ENCODE data around the gene RAB1B.
A peak's percentile ranks its signal among the peaks of the same experiment; 100 is the strongest.

The RAB1B gene

GRCh38 chr11:66321606-66322005 lies 53.2 kb downstream of the RAB1B start:
- DNase-seq (ENCODE audit: low read depth, low spot score): no peak
- H3K27ac ChIP-seq: no peak overlapping the region

DNA sequence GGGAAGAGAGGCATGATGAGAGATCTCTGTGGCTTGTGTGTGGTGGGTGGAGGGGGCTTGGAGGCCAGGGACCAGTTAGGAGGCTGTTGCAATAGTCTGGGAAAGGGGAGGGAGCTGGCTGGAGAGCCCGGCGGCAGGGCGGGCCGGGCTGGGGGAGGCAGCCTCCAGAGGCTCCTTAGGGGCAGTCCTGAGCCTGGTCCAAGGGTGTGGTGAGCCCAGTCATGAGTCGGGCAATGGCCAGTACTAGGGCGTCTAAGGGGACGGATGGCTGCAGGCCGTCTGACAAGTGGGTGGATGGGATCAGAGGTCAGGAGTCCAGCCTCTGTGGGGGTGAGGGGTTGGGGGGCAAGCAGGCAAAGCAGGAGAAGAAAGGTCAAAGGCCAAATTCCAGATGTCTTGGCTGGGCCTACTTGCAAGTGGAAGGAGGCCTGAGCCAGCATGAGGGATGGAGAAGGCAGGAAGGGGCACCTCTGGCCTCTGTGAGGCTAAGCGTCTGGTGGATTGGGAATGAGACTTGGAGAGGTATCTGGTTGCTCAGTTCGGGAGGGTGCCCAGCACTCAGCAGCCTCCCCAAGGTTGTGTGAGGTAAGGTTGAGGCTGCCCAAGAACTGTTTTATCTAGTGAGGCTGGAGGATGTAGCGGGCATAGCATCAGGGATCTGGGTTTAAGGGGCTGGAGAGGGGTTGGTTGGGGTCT lies 54.4 kb downstream of the RAB1B start:
- TF ChIP-seq EZH2 (IDR thresholded peaks at IDR 0.05): no peak
- TF ChIP-seq POLR2AphosphoS5 (IDR thresholded peaks at IDR 0.05; ENCODE audit: borderline replicate concordance, low read depth, low read length): no peak
- no peak for TF ChIP-seq FOXP2 (optimal IDR thresholded peaks at IDR 0.05; ENCODE audit: control extremely low read depth, extremely low read length, insufficient read depth)
- H3K4me3 ChIP-seq: no peak overlapping the region
- H3K9ac ChIP-seq (ENCODE audit: insufficient read length): no peak overlapping the region
- no peak overlapping the region for H3K27ac ChIP-seq
- no peak for DNase-seq (ENCODE audit: low read depth, low spot score)
- H3K9me3 ChIP-seq (ENCODE audit: low read depth, low read length): no peaks in the 10 kb centered on the region
- no peaks in the 10 kb centered on the region for H3K36me3 ChIP-seq (ENCODE audit: insufficient read depth, low read length)

More at GRCh38 chr11:66321606-66322005, 53.2 kb downstream of the RAB1B start:
- H3K36me3 ChIP-seq (ENCODE audit: insufficient read depth, low read length): no peaks in the 10 kb centered on the region
- no peak for TF ChIP-seq EZH2 (IDR thresholded peaks at IDR 0.05)
- TF ChIP-seq FOXP2 (optimal IDR thresholded peaks at IDR 0.05; ENCODE audit: control extremely low read depth, extremely low read length, insufficient read depth): no peak
- no peak for TF ChIP-seq POLR2AphosphoS5 (IDR thresholded peaks at IDR 0.05; ENCODE audit: borderline replicate concordance, low read depth, low read length)
- no peaks in the 10 kb centered on the region for H3K9me3 ChIP-seq (ENCODE audit: low read depth, low read length)
- no peak overlapping the region for H3K4me3 ChIP-seq
- H3K9ac ChIP-seq (ENCODE audit: insufficient read length): no peak overlapping the region

DNA sequence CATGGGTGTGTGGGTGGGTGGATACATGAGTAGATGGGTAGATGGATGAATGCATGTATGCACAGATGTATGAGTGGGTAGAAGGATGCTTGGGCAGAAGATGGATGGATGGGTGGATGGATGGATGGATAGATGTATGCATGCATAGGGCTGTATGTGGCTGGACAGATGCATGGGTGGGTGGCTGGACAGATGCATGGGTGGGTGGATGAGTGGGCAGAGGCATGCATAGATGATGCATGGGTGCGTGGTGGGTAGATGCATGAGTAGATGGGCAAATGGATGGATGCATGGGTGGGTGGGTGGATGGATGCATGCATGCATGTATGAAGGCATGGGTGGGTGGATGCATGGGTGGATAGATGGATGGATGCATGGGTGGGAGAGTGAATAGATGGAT lies 55.2 kb downstream of the RAB1B start:
- H3K9me3 ChIP-seq (ENCODE audit: low read depth, low read length): no peaks in the 10 kb centered on the region
- no peak for DNase-seq (ENCODE audit: low read depth, low spot score)
- H3K4me3 ChIP-seq: no peak overlapping the region
- H3K9ac ChIP-seq (ENCODE audit: insufficient read length): no peak overlapping the region
- no peak overlapping the region for H3K27ac ChIP-seq
- TF ChIP-seq FOXP2 (optimal IDR thresholded peaks at IDR 0.05; ENCODE audit: control extremely low read depth, extremely low read length, insufficient read depth): no peak
- no peaks in the 10 kb centered on the region for H3K36me3 ChIP-seq (ENCODE audit: insufficient read depth, low read length)

- DNase-seq (ENCODE audit: low read depth, low spot score): no peak
- no peaks in the 10 kb centered on the region for H3K36me3 ChIP-seq (ENCODE audit: insufficient read depth, low read length)
- TF ChIP-seq POLR2AphosphoS5 (IDR thresholded peaks at IDR 0.05; ENCODE audit: borderline replicate concordance, low read depth, low read length): no peak
- no peak for TF ChIP-seq FOXP2 (optimal IDR thresholded peaks at IDR 0.05; ENCODE audit: control extremely low read depth, extremely low read length, insufficient read depth)
- TF ChIP-seq EZH2 (IDR thresholded peaks at IDR 0.05): no peak
- no peak overlapping the region for H3K9ac ChIP-seq (ENCODE audit: insufficient read length)
- H3K9me3 ChIP-seq (ENCODE audit: low read depth, low read length): no peaks in the 10 kb centered on the region
- H3K27ac ChIP-seq: peak overlapping the region; percentile 31; the same call in 1 of the 2 replicates
- no peak overlapping the region for H3K4me3 ChIP-seq
Observed at GRCh38 chr11:66324664-66325063, 56.2 kb downstream of the RAB1B start.

- H3K27ac ChIP-seq: no peak overlapping the region
- H3K9ac ChIP-seq (ENCODE audit: insufficient read length): no peak overlapping the region
- H3K36me3 ChIP-seq (ENCODE audit: insufficient read depth, low read length): no peaks in the 10 kb centered on the region
- no peak overlapping the region for H3K4me3 ChIP-seq
- DNase-seq (ENCODE audit: low read depth, low spot score): no peak
- H3K9me3 ChIP-seq (ENCODE audit: low read depth, low read length): no peaks in the 10 kb centered on the region
- no peak for TF ChIP-seq EZH2 (IDR thresholded peaks at IDR 0.05)
- TF ChIP-seq FOXP2 (optimal IDR thresholded peaks at IDR 0.05; ENCODE audit: control extremely low read depth, extremely low read length, insufficient read depth): no peak
- TF ChIP-seq POLR2AphosphoS5 (IDR thresholded peaks at IDR 0.05; ENCODE audit: borderline replicate concordance, low read depth, low read length): no peak
Observed at GRCh38 chr11:66325263-66325671, 56.8 kb downstream of the RAB1B start.

DNA sequence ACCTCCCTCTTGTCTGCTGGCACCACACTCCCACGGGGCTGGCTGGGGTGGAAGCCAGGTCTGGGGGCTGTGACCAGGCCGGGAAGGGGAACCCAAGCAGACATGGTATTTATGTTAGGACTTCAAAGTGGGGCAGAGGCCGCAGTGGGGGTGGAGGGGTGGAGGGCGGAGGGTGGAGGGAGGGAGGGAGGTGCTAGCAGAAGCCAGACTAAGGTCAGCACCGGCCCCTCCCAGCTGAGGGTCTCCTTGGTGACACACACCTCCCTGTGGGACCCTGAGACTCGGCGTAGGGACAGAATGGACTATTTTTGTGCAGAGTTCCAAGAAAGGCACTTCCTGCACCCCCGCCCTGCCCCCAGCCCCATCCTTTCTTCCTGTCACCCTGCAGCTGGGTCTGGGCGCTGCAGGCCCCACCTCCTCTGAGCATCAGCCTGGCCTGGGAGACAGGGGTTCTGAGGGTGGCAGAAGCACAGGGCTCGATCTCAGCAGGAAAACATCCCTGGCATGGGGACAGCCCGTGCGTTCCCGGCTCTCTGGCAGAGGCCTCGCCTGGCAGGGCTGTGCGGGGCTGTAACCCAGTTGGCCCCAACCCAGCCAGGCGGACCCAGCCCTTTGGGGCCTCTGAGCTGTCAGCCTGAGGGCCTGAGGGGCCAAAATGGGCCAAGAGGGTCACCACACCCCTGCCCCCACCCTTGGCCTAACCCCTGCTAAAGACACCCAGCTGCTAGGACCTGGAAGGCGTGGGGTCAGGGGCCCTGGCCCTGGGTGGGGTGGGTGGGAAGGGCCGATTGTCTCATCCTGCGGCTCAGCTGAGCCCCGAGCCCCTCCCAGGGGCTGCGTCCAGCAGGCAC lies 58.0 kb downstream of the RAB1B start:
- no peak overlapping the region for H3K27ac ChIP-seq
- H3K9ac ChIP-seq (ENCODE audit: insufficient read length): no peak overlapping the region
- H3K4me3 ChIP-seq: no peak overlapping the region
- no peak for TF ChIP-seq POLR2AphosphoS5 (IDR thresholded peaks at IDR 0.05; ENCODE audit: borderline replicate concordance, low read depth, low read length)
- no peak for TF ChIP-seq EZH2 (IDR thresholded peaks at IDR 0.05)
- no peak for TF ChIP-seq FOXP2 (optimal IDR thresholded peaks at IDR 0.05; ENCODE audit: control extremely low read depth, extremely low read length, insufficient read depth)
- no peak for DNase-seq (ENCODE audit: low read depth, low spot score)
- no peaks in the 10 kb centered on the region for H3K36me3 ChIP-seq (ENCODE audit: insufficient read depth, low read length)
- no peaks in the 10 kb centered on the region for H3K9me3 ChIP-seq (ENCODE audit: low read depth, low read length)
